ENCODE measurements around the gene CLDND1.

- TF ChIP-seq RAD21 (IDR thresholded peaks at IDR 0.05; ENCODE audit: low read depth) = no peak
- TF ChIP-seq CTCF (IDR thresholded peaks at IDR 0.05 in 2 of 3, conservative IDR thresholded peaks at IDR 0.05 in 1 of 3; ENCODE audit: borderline replicate concordance in 1 of 3, insufficient read depth in 1 of 3, low read depth in 2 of 3, low read length in 2 of 3) = no peak
- TF ChIP-seq TCF7L2 (IDR thresholded peaks at IDR 0.05; ENCODE audit: borderline replicate concordance, extremely low read depth, insufficient read depth, insufficient read length) = no peak
- TF ChIP-seq POLR2AphosphoS5 (IDR thresholded peaks at IDR 0.05; ENCODE audit: low read depth, low read length) = no peak
- no peak for TF ChIP-seq ZFX (IDR thresholded peaks at IDR 0.05)
- TF ChIP-seq EZH2 (IDR thresholded peaks at IDR 0.05) = no peak
- no peak for TF ChIP-seq YY1 (IDR thresholded peaks at IDR 0.05; ENCODE audit: extremely low read depth, insufficient replicate concordance, low read depth, low read length)
- TF ChIP-seq CEBPB (IDR thresholded peaks at IDR 0.05; ENCODE audit: low read depth) = no peak
- TF ChIP-seq ATF3 (IDR thresholded peaks at IDR 0.05) = no peak
- no peak for TF ChIP-seq MAX (IDR thresholded peaks at IDR 0.05)
- TF ChIP-seq POLR2A (IDR thresholded peaks at IDR 0.05; ENCODE audit: borderline replicate concordance, extremely low read depth, insufficient read depth, insufficient read length) = no peak
- no peak for TF ChIP-seq ZNF274 (IDR thresholded peaks at IDR 0.05; ENCODE audit: low read depth, low read length)
- no peak for TF ChIP-seq REST (IDR thresholded peaks at IDR 0.05; ENCODE audit: low read depth)
Observed at GRCh38 chr3:98552232-98553020, 29.7 kb upstream of the CLDND1 start.
